IPS-18a (cell line): ENCODE measurements around the gene ZNF580.

ENCODE experiments used
- H3K27ac ChIP-seq: one replicate; pipeline ENCODE4 v1.5.1; 2013; ENCODE audit warnings: low read length
- H3K27me3 ChIP-seq: one replicate; pipeline ENCODE4 v1.6.1; 2013; ENCODE audit warnings: mild to moderate bottlenecking, low read length; ENCODE audit not compliant: control insufficient read depth, insufficient read depth
- H3K36me3 ChIP-seq: one replicate; pipeline ENCODE4 v1.6.1; 2013; ENCODE audit warnings: low read depth, low read length; ENCODE audit not compliant: control insufficient read depth
- H3K4me1 ChIP-seq: one replicate; pipeline ENCODE4 v1.6.1; 2013; ENCODE audit warnings: low read depth, low read length; ENCODE audit not compliant: control insufficient read depth
- H3K4me3 ChIP-seq: one replicate; pipeline ENCODE4 v1.5.1; 2013; ENCODE audit warnings: low read length
- H3K9ac ChIP-seq: one replicate; pipeline ENCODE4 v1.6.1; 2013; ENCODE audit warnings: mild to moderate bottlenecking, low read length, moderate library complexity
- H3K9me3 ChIP-seq: one replicate; pipeline ENCODE4 v1.6.1; 2013; ENCODE audit warnings: low read depth, low read length; ENCODE audit not compliant: control insufficient read depth

Gene ZNF580

DNA sequence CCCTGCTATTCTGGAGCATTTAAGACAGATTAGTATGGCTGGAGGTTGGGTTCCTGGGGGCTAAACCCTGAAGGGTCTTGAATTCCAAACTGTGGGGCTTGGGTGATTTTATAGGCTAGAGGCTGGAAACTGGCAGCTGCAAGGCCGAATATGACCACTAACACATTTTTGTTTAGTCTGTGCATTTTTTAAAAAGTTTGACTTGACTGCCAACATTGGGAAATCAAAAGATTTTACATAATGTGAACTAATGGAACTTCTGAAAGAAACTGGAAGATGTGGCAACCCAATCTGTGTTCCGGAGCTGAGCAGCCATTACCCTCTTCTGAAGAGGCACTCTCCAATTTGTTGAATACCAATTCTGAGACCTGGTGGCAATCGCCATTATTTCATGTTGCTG is 21.5 kb upstream of the ZNF580 start:
- Histone ChIP-seq H3K36me3 (peaks cover 5% of the 10 kb centered on the region), H3K4me1 (no peaks in the 10 kb centered on the region), H3K27me3 (no peaks in the 10 kb centered on the region), H3K4me3 (no peak overlapping the region), H3K27ac (no peak overlapping the region), H3K9ac (no peak overlapping the region), H3K9me3 (no peaks in the 10 kb centered on the region)

DNA sequence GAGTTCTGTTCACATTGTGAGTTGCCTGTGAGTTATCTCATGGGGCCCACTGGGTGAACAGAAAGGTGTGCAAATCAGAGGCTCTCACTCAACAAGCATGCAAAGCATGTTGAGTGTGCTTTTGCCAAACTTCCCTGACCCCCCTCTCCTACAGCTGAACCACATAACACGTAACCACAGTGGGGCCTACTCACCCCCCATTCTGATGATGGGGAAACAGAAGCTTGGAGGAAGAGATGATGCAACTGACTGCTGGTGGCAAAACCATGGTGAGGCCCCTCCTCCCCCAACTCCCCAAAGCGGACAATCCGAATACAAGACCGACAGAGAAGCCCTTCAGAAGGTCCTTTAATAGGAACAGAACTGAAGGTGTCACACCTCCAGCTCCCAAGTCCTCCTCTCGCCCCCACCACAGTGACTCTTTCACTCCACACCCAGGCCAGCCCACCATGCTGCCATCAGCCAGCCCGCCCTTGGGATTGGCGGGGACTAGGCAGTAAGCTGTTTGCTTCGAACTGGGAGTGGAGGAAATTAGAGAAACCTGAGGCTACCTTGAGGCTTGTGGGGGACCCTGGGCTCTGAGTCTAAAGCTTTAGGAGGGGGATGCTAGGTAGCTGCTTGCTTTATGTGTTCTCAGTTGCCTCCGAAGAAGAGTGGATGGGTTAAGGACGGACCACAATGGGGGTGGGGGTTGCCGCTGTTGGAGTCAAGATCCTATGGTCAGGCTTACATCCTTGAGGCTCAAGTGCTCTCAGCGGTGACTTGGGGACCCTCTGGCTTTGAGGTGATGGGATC is 20.2 kb upstream of the ZNF580 start:
- H3K27ac ChIP-seq, result no peak overlapping the region
- H3K9me3 ChIP-seq, result no peaks in the 10 kb centered on the region
- no peak overlapping the region for H3K4me3 ChIP-seq
- no peaks in the 10 kb centered on the region for H3K27me3 ChIP-seq
- no peaks in the 10 kb centered on the region for H3K4me1 ChIP-seq
- peaks cover 5% of the 10 kb centered on the region for H3K36me3 ChIP-seq
- H3K9ac ChIP-seq, result no peak overlapping the region

GRCh38 chr19:55621205-55621672 is 19.6 kb upstream of the ZNF580 start:
- Histone ChIP-seq H3K9me3 (no peaks in the 10 kb centered on the region), H3K27ac (no peak overlapping the region), H3K9ac (no peak overlapping the region), H3K36me3 (peaks cover 5% of the 10 kb centered on the region), H3K27me3 (no peaks in the 10 kb centered on the region), H3K4me3 (no peak overlapping the region), H3K4me1 (no peaks in the 10 kb centered on the region)

- Histone ChIP-seq H3K4me3 (no peak overlapping the region), H3K27me3 (no peaks in the 10 kb centered on the region), H3K9me3 (no peaks in the 10 kb centered on the region), H3K4me1 (no peaks in the 10 kb centered on the region), H3K27ac (no peak overlapping the region), H3K36me3 (peaks cover 5% of the 10 kb centered on the region), H3K9ac (no peak overlapping the region)
Observed at GRCh38 chr19:55621673-55622231, 19.1 kb upstream of the ZNF580 start.

- no peaks in the 10 kb centered on the region for H3K27me3 ChIP-seq
- H3K4me3 ChIP-seq, result no peak overlapping the region
- no peaks in the 10 kb centered on the region for H3K9me3 ChIP-seq
- H3K4me1 ChIP-seq, result no peaks in the 10 kb centered on the region
- peaks cover 3% of the 10 kb centered on the region for H3K36me3 ChIP-seq
- H3K9ac ChIP-seq, result no peak overlapping the region
- no peak overlapping the region for H3K27ac ChIP-seq
Observed at GRCh38 chr19:55622242-55622969, 18.4 kb upstream of the ZNF580 start.

- no peaks in the 10 kb centered on the region for H3K9me3 ChIP-seq
- H3K36me3 ChIP-seq, result no peaks in the 10 kb centered on the region
- H3K9ac ChIP-seq, result no peak overlapping the region
- H3K27me3 ChIP-seq, result no peaks in the 10 kb centered on the region
- no peak overlapping the region for H3K4me3 ChIP-seq
- H3K4me1 ChIP-seq, result no peaks in the 10 kb centered on the region
- H3K27ac ChIP-seq, result no peak overlapping the region
Observed at GRCh38 chr19:55623130-55623529, 17.7 kb upstream of the ZNF580 start.

GRCh38 chr19:55623561-55623960 is 17.2 kb upstream of the ZNF580 start:
- H3K27me3 ChIP-seq, result no peaks in the 10 kb centered on the region
- H3K27ac ChIP-seq, result no peak overlapping the region
- no peaks in the 10 kb centered on the region for H3K9me3 ChIP-seq
- no peaks in the 10 kb centered on the region for H3K36me3 ChIP-seq
- H3K9ac ChIP-seq, result no peak overlapping the region
- H3K4me3 ChIP-seq, result peak overlapping the region; percentile 50
- no peaks in the 10 kb centered on the region for H3K4me1 ChIP-seq

- H3K27ac ChIP-seq, result peak within 1 kb of the TSS; percentile 21
- H3K36me3 ChIP-seq, result no peaks in the 10 kb centered on the region
- H3K4me1 ChIP-seq, result no peaks in the 10 kb centered on the region
- peak within 1 kb of the TSS; percentile 49 for H3K9ac ChIP-seq
- H3K27me3 ChIP-seq, result no peaks in the 10 kb centered on the region
- H3K9me3 ChIP-seq, result no peaks in the 10 kb centered on the region
- H3K4me3 ChIP-seq, result peak within 1 kb of the TSS; percentile 64
Observed at GRCh38 chr19:55624109-55625003, 16.4 kb upstream of the ZNF580 start, which contains the start of gene ZNF784. Gene ZNF784, minus strand, starts transcription at chr19:55624566. Its CDS starts 5 bp downstream, at chr19:55624561.

DNA sequence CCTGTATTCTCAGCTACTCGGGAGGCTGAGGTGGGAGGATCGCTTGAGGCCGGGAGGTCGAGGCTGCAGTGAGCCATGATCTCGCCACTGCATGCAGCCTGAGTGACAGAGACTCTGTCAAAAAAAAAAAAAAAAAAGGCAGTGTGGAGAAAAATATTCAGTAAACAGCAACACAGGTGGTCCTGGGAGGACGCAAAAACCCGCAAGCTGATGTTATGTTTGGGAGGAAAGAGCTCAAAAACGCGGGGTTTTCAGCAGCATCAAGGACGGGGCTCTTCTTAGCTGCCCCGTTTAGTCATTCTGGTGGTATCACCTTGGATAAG is 15.8 kb upstream of the ZNF580 start:
- Histone ChIP-seq H3K4me1 (no peaks in the 10 kb centered on the region), H3K4me3 (peak overlapping the region; percentile 64), H3K27ac (peak overlapping the region; percentile 21), H3K27me3 (no peaks in the 10 kb centered on the region), H3K36me3 (no peaks in the 10 kb centered on the region), H3K9ac (peak overlapping the region; percentile 49), H3K9me3 (no peaks in the 10 kb centered on the region)

GRCh38 chr19:55626350-55626749 is 14.5 kb upstream of the ZNF580 start:
- no peaks in the 10 kb centered on the region for H3K27me3 ChIP-seq
- no peaks in the 10 kb centered on the region for H3K36me3 ChIP-seq
- H3K27ac ChIP-seq, result no peak overlapping the region
- H3K4me1 ChIP-seq, result no peaks in the 10 kb centered on the region
- H3K4me3 ChIP-seq, result no peak overlapping the region
- no peaks in the 10 kb centered on the region for H3K9me3 ChIP-seq
- H3K9ac ChIP-seq, result no peak overlapping the region

GRCh38 chr19:55632463-55632834 is 8.4 kb upstream of the ZNF580 start:
- no peaks in the 10 kb centered on the region for H3K4me1 ChIP-seq
- H3K27ac ChIP-seq, result no peak overlapping the region
- H3K4me3 ChIP-seq, result no peak overlapping the region
- H3K9ac ChIP-seq, result no peak overlapping the region
- no peaks in the 10 kb centered on the region for H3K27me3 ChIP-seq
- no peaks in the 10 kb centered on the region for H3K9me3 ChIP-seq
- no peaks in the 10 kb centered on the region for H3K36me3 ChIP-seq
